ENCODE measurements around the gene CCR4. TPM values are rescaled to one million over a fixed set of nuclear protein-coding genes. Genes with fewer than 3 reads are reported as not detected.

CCR4 gene
- total and polyA plus RNA-seq, 9 of the 15 experiments (the other 6 are each of a cell fraction or from before 2014, with no cell fraction given): 0.04 to 0.47 (median 0.25) TPM; not detected in 1

- H3K27me3 ChIP-seq (ENCODE audit: control insufficient read depth in 2 of 2, insufficient read depth in 2 of 2, low read length in 2 of 2): no peaks in the 10 kb centered on the region
- no peaks in the 10 kb centered on the region for H4K20me1 ChIP-seq (replicated peaks; ENCODE audit: control insufficient read depth, insufficient read depth, low read length)
- H3K4me2 ChIP-seq (ENCODE audit: insufficient read depth, low read length): no peak overlapping the region
- FAIRE-seq: no peak
- no TSS peak for BruUV-seq (replicated peaks)
- in situ Hi-C loops (cut with MboI) (loop anchor here (10.0 kb wide), 1 partner anchor 418 kb away; no protein-coding TSS in a partner anchor), intact Hi-C loops (cut with micrococcal nuclease) (no loop called here)
- ATAC-seq: no peak
- CTCF ChIA-PET (ENCODE audit: low intra/inter-chr PET ratio): no interaction called here
- POLR2A ChIA-PET: interaction anchor here (1.9 kb wide), 1 partner anchor 8 kb away, joined by 5 read pairs; no protein-coding TSS in a partner anchor
- no peak overlapping the region for H3K27ac ChIP-seq (ENCODE audit: extremely low read depth, low read depth, low read length)
- H3K79me2 ChIP-seq (ENCODE audit: control insufficient read depth, insufficient read depth, low read length): no peaks in the 10 kb centered on the region
- no peak for DNase-seq (ENCODE audit: extremely low read depth in 1 of 4, low spot score in 3 of 4)
- peak overlapping the region; percentile 35; the same call in 1 of the 2 replicates for H2AFZ ChIP-seq (ENCODE audit: low read depth, low read length)
- 64% methylated on average over 14 of the region's 14 CpGs for WGBS (ENCODE audit: insufficient coverage, low coverage, missing lambda C conversion rate)
- H3K9me3 ChIP-seq (replicated peaks; ENCODE audit: control insufficient read depth, insufficient read depth, low read depth, low read length): no peaks in the 10 kb centered on the region
- H3K9ac ChIP-seq (ENCODE audit: insufficient read depth in 1 of 2, low read depth in 2 of 2, low read length in 2 of 2): no peak overlapping the region
- no peak overlapping the region for H3K4me3 ChIP-seq
- no peaks in the 10 kb centered on the region for H3K36me3 ChIP-seq (ENCODE audit: control insufficient read depth, insufficient read depth, low read length)
- no peaks in the 10 kb centered on the region for H3K9me1 ChIP-seq (ENCODE audit: control insufficient read depth, insufficient read depth, low read length)
- no peaks in the 10 kb centered on the region; a peak in 2 of 5 replicates for H3K4me1 ChIP-seq (replicated peaks in 1 of 2; ENCODE audit: control insufficient read depth in 2 of 2, insufficient read depth in 2 of 2, low read length in 2 of 2)
- TF ChIP-seq TEAD4 (IDR thresholded peaks at IDR 0.05; ENCODE audit: low read length) (no peak), TEAD4 (CRISPR knock-in tag; IDR thresholded peaks at IDR 0.05; ENCODE audit: borderline replicate concordance) (no peak), GMEB1 (CRISPR knock-in tag; IDR thresholded peaks at IDR 0.05) (no peak), C11orf30 (IDR thresholded peaks at IDR 0.05; ENCODE audit: low read depth) (no peak), NFIX (CRISPR knock-in tag; IDR thresholded peaks at IDR 0.05; ENCODE audit: low read depth) (no peak), MGA (IDR thresholded peaks at IDR 0.05) (peak; percentile 28; the same call in 1 of the 2 replicates), SMARCA4 (IDR thresholded peaks at IDR 0.05) (no peak)
Measured at GRCh38 chr3:32956750-32957570, 5.5 kb downstream of the CCR4 start.

Measured in K562 (cell line).